H1 (cell line): Measurements from ENCODE around the gene MYORG. TPM values are rescaled to one million over a fixed set of nuclear protein-coding genes. Genes with fewer than 3 reads are reported as not detected.

ENCODE experiments used
- CTCF ChIA-PET: fragments of 300-600 bp; sonication (Branson Sonifier 250); formaldehyde crosslinking; loops from one replicate; lab custom pipeline; 2021; ENCODE audit not compliant: partially characterized antibody; lab: Charles Lee
- POLR2A ChIA-PET: fragments of 300-600 bp; sonication (Branson Sonifier 250); formaldehyde crosslinking; loops from one replicate; lab custom pipeline; 2021; ENCODE audit warnings: inconsistent platforms; ENCODE audit not compliant: partially characterized antibody; lab: Charles Lee
- DNase-seq, 2 experiments: peaks; one replicate each; pipeline versions ENCODE4 v3.0.0 to v3.0.0-alpha.2; 2010 to 2022; ENCODE audit warnings: low spot score in 2 of 2, low read depth in 1 of 2, mixed read lengths in 1 of 2
- FAIRE-seq: peaks from 2 replicates; lab custom pipeline; 2011; peaks lifted over from hg19 to GRCh38; lab: Jason Lieb, UNC
- H2AFZ ChIP-seq: 2 replicates; pipeline ENCODE4 v1.8.1; 2012; ENCODE audit warnings: low read length, inconsistent platforms
- H2AK5ac ChIP-seq: 2 replicates; pipeline ENCODE4 v1.6.1; 2013; ENCODE audit warnings: low read depth, low read length
- H2BK120ac ChIP-seq: replicated peaks from 2 replicates; pipeline ENCODE3; 2013; ENCODE audit warnings: low read depth, low read length, inconsistent platforms
- H2BK12ac ChIP-seq: 2 replicates; pipeline ENCODE4 v1.6.1; 2013; ENCODE audit warnings: low read depth, low read length
- H2BK15ac ChIP-seq: 2 replicates; pipeline ENCODE4 v1.6.1; 2013; ENCODE audit warnings: low read length
- H2BK20ac ChIP-seq: 2 replicates; pipeline ENCODE4 v1.6.1; 2013; ENCODE audit warnings: low read length
- H2BK5ac ChIP-seq: 2 replicates; pipeline ENCODE4 v1.6.1; 2013; ENCODE audit warnings: low read depth, low read length
- H3K14ac ChIP-seq: 2 replicates; pipeline ENCODE4 v1.6.1; 2013; ENCODE audit warnings: inconsistent platforms; ENCODE audit not compliant: insufficient read length
- H3K18ac ChIP-seq: 2 replicates; pipeline ENCODE4 v1.6.1; 2013; ENCODE audit warnings: low read length; ENCODE audit errors: extremely low read depth
- H3K23ac ChIP-seq: 2 replicates; pipeline ENCODE4 v1.6.1; 2013; ENCODE audit warnings: inconsistent platforms; ENCODE audit not compliant: insufficient read length
- H3K23me2 ChIP-seq: 2 replicates; pipeline ENCODE4 v1.6.1; 2013; ENCODE audit warnings: low read depth, low read length
- H3K27ac ChIP-seq: 2 replicates; pipeline ENCODE4 v1.6.1; 2011; ENCODE audit warnings: low read depth, low read length, inconsistent platforms
- H3K27me3 ChIP-seq, 4 experiments: replicated peaks in 1 of 4; 1 replicate in 1 of 4; 2 replicates in 3 of 4; pipeline versions ENCODE4 v1.6.1 to v1.8.1; 2011 to 2013; ENCODE audit warnings: low read length in 3 of 4, mild to moderate bottlenecking in 3 of 4, inconsistent platforms in 2 of 4, mixed read lengths in 2 of 4, moderate library complexity in 1 of 4; ENCODE audit not compliant: control insufficient read depth in 3 of 4, insufficient read depth in 3 of 4; ENCODE audit errors: extremely low read depth in 1 of 4
- H3K36me3 ChIP-seq, 4 experiments: 2 replicates each; pipeline versions ENCODE4 v1.6.1 to v1.8.1; 2011 to 2013; ENCODE audit warnings: mild to moderate bottlenecking in 4 of 4, low read length in 3 of 4, moderate library complexity in 2 of 4, control low read depth in 1 of 4, inconsistent platforms in 1 of 4; ENCODE audit not compliant: insufficient read depth in 4 of 4, control insufficient read depth in 2 of 4
- H3K4ac ChIP-seq: replicated peaks from 2 replicates; pipeline ENCODE3; 2013; ENCODE audit warnings: low read length, low read depth, mixed read lengths, inconsistent platforms; ENCODE audit not compliant: insufficient read length
- H3K4me1 ChIP-seq, 4 experiments: replicated peaks in 1 of 4; 1 replicate in 1 of 4; 2 replicates in 3 of 4; pipeline versions ENCODE4 v1.6.1 to v1.8.1; 2011 to 2013; ENCODE audit warnings: low read length in 3 of 4, inconsistent platforms in 2 of 4, mixed read lengths in 1 of 4; ENCODE audit not compliant: insufficient read depth in 4 of 4, control insufficient read depth in 3 of 4
- H3K4me2 ChIP-seq, 2 experiments: 2 replicates each; pipeline versions ENCODE4 v1.6.1 to v1.8.1; 2011 to 2013; ENCODE audit warnings: low read depth in 2 of 2, low read length in 2 of 2, control low read depth in 1 of 2, inconsistent platforms in 1 of 2, mild to moderate bottlenecking in 1 of 2; ENCODE audit not compliant: insufficient read depth in 1 of 2
- H3K4me3 ChIP-seq, 4 experiments: fragments of 200-600, 300-600 bp in 1 of 4; sonication (generic), shearing (Covaris generic), sonication (Bioruptor Twin) in 1 of 4; 2 replicates each; pipeline versions ENCODE4 v1.5.1 to v1.8.1; 2011 to 2016; ENCODE audit warnings: low read length in 4 of 4, low read depth in 3 of 4, control low read depth in 2 of 4, inconsistent platforms in 2 of 4, mild to moderate bottlenecking in 2 of 4, mixed read lengths in 1 of 4, moderate library complexity in 1 of 4; ENCODE audit not compliant: insufficient read depth in 2 of 4; ENCODE audit errors: extremely low read depth in 1 of 4
- H3K56ac ChIP-seq: replicated peaks from 2 replicates; pipeline ENCODE3; 2013; ENCODE audit warnings: low read depth, mild to moderate bottlenecking, mixed read lengths, low read length, inconsistent platforms; ENCODE audit not compliant: insufficient read length
- H3K79me1 ChIP-seq: 2 replicates; pipeline ENCODE4 v1.6.1; 2013; ENCODE audit warnings: low read depth, low read length, control low read depth
- H3K79me2 ChIP-seq, 2 experiments: 2 replicates each; pipeline versions ENCODE4 v1.6.1 to v1.8.1; 2012 to 2013; ENCODE audit warnings: low read length in 2 of 2, mild to moderate bottlenecking in 2 of 2, inconsistent platforms in 1 of 2; ENCODE audit not compliant: insufficient read depth in 2 of 2, control insufficient read depth in 1 of 2
- H3K9ac ChIP-seq, 4 experiments: replicated peaks in 1 of 4; 1 replicate in 1 of 4; 2 replicates in 3 of 4; pipeline versions ENCODE4 v1.6.1 to v1.8.1; 2011 to 2013; ENCODE audit warnings: low read depth in 3 of 4, low read length in 3 of 4, control low read depth in 2 of 4, mild to moderate bottlenecking in 2 of 4, moderate library complexity in 2 of 4, inconsistent platforms in 1 of 4; ENCODE audit errors: extremely low read depth in 1 of 4
- H3K9me3 ChIP-seq, 2 experiments: 2 replicates each; pipeline versions ENCODE4 v1.6.1 to v1.8.1; 2012 to 2013; ENCODE audit warnings: mild to moderate bottlenecking in 2 of 2, moderate library complexity in 2 of 2, control low read depth in 1 of 2, inconsistent platforms in 1 of 2, low read depth in 1 of 2, low read length in 1 of 2, mixed read lengths in 1 of 2; ENCODE audit not compliant: insufficient read depth in 2 of 2
- H4K20me1 ChIP-seq, 2 experiments: replicated peaks in 1 of 2; 2 replicates each; pipeline versions ENCODE3 to v1.8.1; 2011 to 2013; ENCODE audit warnings: inconsistent platforms in 2 of 2, low read length in 2 of 2, mild to moderate bottlenecking in 1 of 2; ENCODE audit not compliant: insufficient read depth in 2 of 2, control insufficient read depth in 1 of 2
- H4K5ac ChIP-seq: 2 replicates; pipeline ENCODE4 v1.6.1; 2013; ENCODE audit warnings: low read length, low read depth, mixed read lengths, inconsistent platforms; ENCODE audit not compliant: insufficient read length
- H4K8ac ChIP-seq: 2 replicates; pipeline ENCODE4 v1.8.0; 2013; ENCODE audit warnings: mild to moderate bottlenecking, moderate library complexity, low read length, inconsistent platforms; ENCODE audit not compliant: insufficient read depth; ENCODE audit errors: extremely low read depth
- H4K91ac ChIP-seq: replicated peaks from 2 replicates; pipeline ENCODE3; 2013; ENCODE audit warnings: low read length, mixed read lengths, inconsistent platforms; ENCODE audit not compliant: insufficient read length
- JUN ChIP-seq: IDR thresholded peaks from 2 replicates; pipeline ENCODE4 v1.6.1; 2011; ENCODE audit warnings: low read depth, mild to moderate bottlenecking, improper control_type of control experiment, low read length
- ZNF274 ChIP-seq: IDR thresholded peaks from 2 replicates; pipeline ENCODE4 v1.7.0; 2012; ENCODE audit warnings: low read length, borderline replicate concordance; ENCODE audit errors: extremely low read depth
- whole genome bisulfite sequencing, 2 experiments: shearing (Covaris generic) in 1 of 2; methylation state at CpG; one replicate each; pipeline versions ENCODE4 v1.1.6 to v1.1.7; 2013 to 2015; ENCODE audit warnings: low lambda C conversion rate in 2 of 2, mixed read lengths in 2 of 2, inconsistent platforms in 1 of 2, low coverage in 1 of 2, missing lambda C conversion rate in 1 of 2; ENCODE audit not compliant: insufficient replicate concordance in 2 of 2, insufficient coverage in 1 of 2, insufficient read length in 1 of 2; ENCODE audit errors: extremely low coverage in 1 of 2, missing lambda C conversion rate in 1 of 2; 5-methylcytosine and 5-hydroxymethylcytosine counted together
- polyA plus RNA-seq, 7 experiments: library from polyadenylated mRNA; depleted of rRNA in 3 of 7; stranded (reverse) in 5 of 7; unstranded in 2 of 7; fragments of >200 nt in 5 of 7; fragments of 200-250 nt in 2 of 7; gene quantifications; 1 replicate in 5 of 7; 2 replicates in 1 of 7; 4 replicates in 1 of 7; pipeline versions ENCODE4 v1.2.1 to v1.2.3, GENCODE V29; 2011 to 2013; ENCODE audit warnings: missing spikeins in 2 of 7, mixed read lengths in 2 of 7
- total RNA-seq: library from RNA; stranded (reverse); fragmentation: NEBNext Ultra II Directional; extraction: Animal tissue kit (Norgen Biotek cat#: 25700); gene quantifications from 2 replicates; pipeline ENCODE4 v1.2.1, GENCODE V29; 2021

Gene MYORG
- total and polyA plus RNA-seq, 2 of the 8 experiments (the other 6 are each of a cell fraction or from before 2014, with no cell fraction given): 1.2 to 5.9 TPM

GRCh38 chr9:34387239-34387638, 10.5 kb upstream of the MYORG start:
- H4K20me1 ChIP-seq: no peaks in the 10 kb centered on the region
- H2BK15ac ChIP-seq: no peak overlapping the region
- POLR2A ChIA-PET: interaction anchor here (1.2 kb wide), 1 partner anchor 10 kb away, joined by 4 read pairs; the partner anchor contains the start of gene MYORG
- DNase-seq: no peak
- H3K4me3 ChIP-seq: no peak overlapping the region
- H3K4me1 ChIP-seq: no peaks in the 10 kb centered on the region
- no peaks in the 10 kb centered on the region; a peak in 1 of 8 replicates for H3K36me3 ChIP-seq
- no peak overlapping the region for H2BK120ac ChIP-seq
- no peak overlapping the region for H3K14ac ChIP-seq
- H3K79me2 ChIP-seq: no peaks in the 10 kb centered on the region
- no peaks in the 10 kb centered on the region for H3K9me3 ChIP-seq
- no peak overlapping the region for H3K23ac ChIP-seq
- H3K4me2 ChIP-seq: no peak overlapping the region
- no peak overlapping the region for H3K18ac ChIP-seq
- 81% methylated on average over 4 of the region's 4 CpGs; no CpG with 5 or more reads in 1 of the 2 experiments for WGBS, 2 experiments
- no peak overlapping the region for H3K27ac ChIP-seq
- no peaks in the 10 kb centered on the region for H3K79me1 ChIP-seq
- peaks cover 0 to 7% (median 5%) of the 10 kb centered on the region in 4 experiments; a peak in 5 of 7 replicates for H3K27me3 ChIP-seq
- TF ChIP-seq ZNF274 (no peak), JUN (no peak)
- H2BK20ac ChIP-seq: no peak overlapping the region
- H3K23me2 ChIP-seq: no peaks in the 10 kb centered on the region; the same call in 1 of the 2 replicates
- H4K91ac ChIP-seq: no peak overlapping the region
- no peak overlapping the region for H3K9ac ChIP-seq
- H2BK5ac ChIP-seq: no peak overlapping the region
- no peak for FAIRE-seq
- peak overlapping the region; percentile 69 for H3K56ac ChIP-seq
- CTCF ChIA-PET: interaction anchor here (0.8 to 2.2 kb wide), 8 partner anchors 8 to 204 kb away, joined by 3 to 6 read pairs (median 3); no protein-coding TSS in a partner anchor
- H3K4ac ChIP-seq: no peak overlapping the region
- no peak overlapping the region for H4K8ac ChIP-seq
- H2AFZ ChIP-seq: no peak overlapping the region
- H2AK5ac ChIP-seq: no peak overlapping the region
- no peak overlapping the region for H4K5ac ChIP-seq
- no peak overlapping the region for H2BK12ac ChIP-seq
